ENCODE data around the gene TMSB10. TPM values are rescaled to one million over a fixed set of nuclear protein-coding genes. Genes with fewer than 3 reads are reported as not detected.

TMSB10 gene
- total and polyA plus RNA-seq, 2 experiments from 2014 or later: 3,621 to 6,241 TPM

- Histone ChIP-seq H3F3A (ENCODE audit: insufficient read depth) (peaks cover 15% of the 10 kb centered on the region; the same call in 1 of the 2 replicates), H3K9ac (peak overlapping the region; percentile 64)
- in situ Hi-C loops (cut with MboI): no loop called here
Measured at GRCh38 chr2:84880395-84880644, 25.1 kb upstream of the TMSB10 start.

GRCh38 chr2:84880645-84881521, 24.6 kb upstream of the TMSB10 start, which contains the start of gene TRABD2A:
Gene TRABD2A (minus strand): TSS chr2:84881084. CDS start chr2:84881039, 45 bp downstream.
- no peak for TF ChIP-seq EZH2phosphoT487 (IDR thresholded peaks at IDR 0.05; ENCODE audit: insufficient read depth, low read depth)
- no peak for TF ChIP-seq EZH2 (IDR thresholded peaks at IDR 0.05; ENCODE audit: insufficient read depth, poor library complexity, severe bottlenecking)
- Histone ChIP-seq H3K9ac (peak within 1 kb of the TSS; percentile 64), H3K36me3 (ENCODE audit: low read depth) (no peaks in the 10 kb centered on the region), H3K27me3 (replicated peaks; ENCODE audit: insufficient read depth) (no peaks in the 10 kb centered on the region), H2AFZ (peak within 1 kb of the TSS; percentile 90), H3K9me3 (ENCODE audit: low read depth) (no peaks in the 10 kb centered on the region), H3K4me3 (peak within 1 kb of the TSS; percentile 79), H3K27ac (peak within 1 kb of the TSS; percentile 1; the same call in 1 of the 2 replicates), H3K4me1 (ENCODE audit: insufficient read depth) (0 out of 2 replicates have a peak, but pooled peaks cover 4% of the 10 kb centered on the region), H3K9me2 (ENCODE audit: insufficient read depth) (no peaks in the 10 kb centered on the region), H3F3A (ENCODE audit: insufficient read depth) (peaks cover 15% of the 10 kb centered on the region; the same call in 1 of the 2 replicates), H3K4me2 (ENCODE audit: unreplicated experiment) (peak within 1 kb of the TSS; percentile 94), H3K79me2 (ENCODE audit: insufficient read depth) (no peaks in the 10 kb centered on the region), H4K20me1 (ENCODE audit: insufficient read depth) (no peaks in the 10 kb centered on the region)
- DNase-seq: peak; percentile 57
- in situ Hi-C loops (cut with MboI): no loop called here
- WGBS, 2 experiments (ENCODE audit: low coverage in 1 of 2, low lambda C conversion rate in 2 of 2, missing lambda C conversion rate in 2 of 2): 1% methylated on average over 53 to 54 of the region's 77 CpGs

More at GRCh38 chr2:84880395-84880644, 25.1 kb upstream of the TMSB10 start:
- DNase-seq: no peak
- no peaks in the 10 kb centered on the region for H3K9me3 ChIP-seq (ENCODE audit: low read depth)
- H2AFZ ChIP-seq: peak overlapping the region; percentile 90
- H3K79me2 ChIP-seq (ENCODE audit: insufficient read depth): no peaks in the 10 kb centered on the region
- peak overlapping the region; percentile 94 for H3K4me2 ChIP-seq (ENCODE audit: unreplicated experiment)
- 0 out of 2 replicates have a peak, but pooled peaks cover 4% of the 10 kb centered on the region for H3K4me1 ChIP-seq (ENCODE audit: insufficient read depth)
- H3K4me3 ChIP-seq: peak overlapping the region; percentile 79
- H3K27ac ChIP-seq: no peak overlapping the region
- H4K20me1 ChIP-seq (ENCODE audit: insufficient read depth): no peaks in the 10 kb centered on the region
- H3K36me3 ChIP-seq (ENCODE audit: low read depth): no peaks in the 10 kb centered on the region
- no peaks in the 10 kb centered on the region for H3K27me3 ChIP-seq (replicated peaks; ENCODE audit: insufficient read depth)
- WGBS, 2 experiments (ENCODE audit: low coverage in 1 of 2, low lambda C conversion rate in 2 of 2, missing lambda C conversion rate in 2 of 2): 2% methylated on average over 8 of the region's 8 CpGs
- TF ChIP-seq EZH2 (IDR thresholded peaks at IDR 0.05; ENCODE audit: insufficient read depth, poor library complexity, severe bottlenecking): no peak
- TF ChIP-seq EZH2phosphoT487 (IDR thresholded peaks at IDR 0.05; ENCODE audit: insufficient read depth, low read depth): no peak
- no peaks in the 10 kb centered on the region for H3K9me2 ChIP-seq (ENCODE audit: insufficient read depth)

- TF ChIP-seq EZH2phosphoT487 (IDR thresholded peaks at IDR 0.05; ENCODE audit: insufficient read depth, low read depth) (no peak), EZH2 (IDR thresholded peaks at IDR 0.05; ENCODE audit: insufficient read depth, poor library complexity, severe bottlenecking) (no peak)
- in situ Hi-C loops (cut with MboI): no loop called here
- Histone ChIP-seq H3F3A (ENCODE audit: insufficient read depth) (peaks cover 15% of the 10 kb centered on the region; the same call in 1 of the 2 replicates), H3K4me2 (ENCODE audit: unreplicated experiment) (peak overlapping the region; percentile 94), H3K9me2 (ENCODE audit: insufficient read depth) (no peaks in the 10 kb centered on the region), H3K36me3 (ENCODE audit: low read depth) (no peaks in the 10 kb centered on the region), H3K4me3 (peak overlapping the region; percentile 79), H3K9ac (peak overlapping the region; percentile 64), H3K79me2 (ENCODE audit: insufficient read depth) (no peaks in the 10 kb centered on the region), H2AFZ (peak overlapping the region; percentile 90), H3K9me3 (ENCODE audit: low read depth) (no peaks in the 10 kb centered on the region), H3K4me1 (ENCODE audit: insufficient read depth) (0 out of 2 replicates have a peak, but pooled peaks cover 4% of the 10 kb centered on the region), H3K27ac (peak overlapping the region; percentile 1; the same call in 1 of the 2 replicates), H4K20me1 (ENCODE audit: insufficient read depth) (no peaks in the 10 kb centered on the region), H3K27me3 (replicated peaks; ENCODE audit: insufficient read depth) (no peaks in the 10 kb centered on the region)
- peak; percentile 92 for DNase-seq
- 1 to 2% methylated on average over 29 of the region's 29 CpGs for WGBS, 2 experiments (ENCODE audit: low coverage in 1 of 2, low lambda C conversion rate in 2 of 2, missing lambda C conversion rate in 2 of 2)
Measured at GRCh38 chr2:84881581-84882413, 23.7 kb upstream of the TMSB10 start.

- H3K9me2 ChIP-seq (ENCODE audit: insufficient read depth): no peaks in the 10 kb centered on the region
- no peak overlapping the region for H3K9ac ChIP-seq
- no peaks in the 10 kb centered on the region for H3K9me3 ChIP-seq (ENCODE audit: low read depth)
- H3K36me3 ChIP-seq (ENCODE audit: low read depth): no peaks in the 10 kb centered on the region
- H3F3A ChIP-seq (ENCODE audit: insufficient read depth): peaks cover 15% of the 10 kb centered on the region; the same call in 1 of the 2 replicates
- no peaks in the 10 kb centered on the region for H3K27me3 ChIP-seq (replicated peaks; ENCODE audit: insufficient read depth)
- H3K4me3 ChIP-seq: peak overlapping the region; percentile 79
- H2AFZ ChIP-seq: peak overlapping the region; percentile 90
- in situ Hi-C loops (cut with MboI): no loop called here
- no peaks in the 10 kb centered on the region for H4K20me1 ChIP-seq (ENCODE audit: insufficient read depth)
- peak overlapping the region; percentile 94 for H3K4me2 ChIP-seq (ENCODE audit: unreplicated experiment)
- H3K27ac ChIP-seq: no peak overlapping the region
- H3K4me1 ChIP-seq (ENCODE audit: insufficient read depth): 0 out of 2 replicates have a peak, but pooled peaks cover 4% of the 10 kb centered on the region
- WGBS, 2 experiments (ENCODE audit: low coverage in 1 of 2, low lambda C conversion rate in 2 of 2, missing lambda C conversion rate in 2 of 2): 49 to 53% methylated on average over 3 of the region's 3 CpGs
- no peak for DNase-seq
- TF ChIP-seq EZH2 (IDR thresholded peaks at IDR 0.05; ENCODE audit: insufficient read depth, poor library complexity, severe bottlenecking): no peak
- no peak for TF ChIP-seq EZH2phosphoT487 (IDR thresholded peaks at IDR 0.05; ENCODE audit: insufficient read depth, low read depth)
- no peaks in the 10 kb centered on the region for H3K79me2 ChIP-seq (ENCODE audit: insufficient read depth)
Measured at GRCh38 chr2:84882414-84882738, 23.1 kb upstream of the TMSB10 start.
